ENCODE measurements around the gene ASPG. TPM values are rescaled to one million over a fixed set of nuclear protein-coding genes. Genes with fewer than 3 reads are reported as not detected.

Gene ASPG
- total and polyA plus RNA-seq, 2 donors (not counting 3 experiments of a cell fraction or from before 2014, with no cell fraction given): not detected

- H3K27me3 ChIP-seq (ENCODE audit: control insufficient read depth in 2 of 2, insufficient read depth in 2 of 2, low read length in 2 of 2): peaks cover 26 to 28% of the 10 kb centered on the region in 2 experiments
- no peak overlapping the region for H3K4me2 ChIP-seq (ENCODE audit: insufficient read depth, low read length)
- H3K9me3 ChIP-seq (replicated peaks; ENCODE audit: control insufficient read depth, insufficient read depth, low read length): no peaks in the 10 kb centered on the region
- H3K4me1 ChIP-seq (ENCODE audit: control insufficient read depth, extremely low read depth, insufficient read depth, low read length): no peaks in the 10 kb centered on the region
- H3K36me3 ChIP-seq (ENCODE audit: control insufficient read depth in 2 of 2, extremely low read depth in 1 of 2, insufficient read depth in 2 of 2, low read length in 2 of 2): no peaks in the 10 kb centered on the region
- CTCF ChIA-PET: no interaction called here
- H3K4me3 ChIP-seq (replicated peaks in 1 of 3; ENCODE audit: insufficient read depth in 1 of 3, low read depth in 1 of 3, low read length in 3 of 3): no peak overlapping the region
- no peak for TF ChIP-seq POLR2AphosphoS5 (IDR thresholded peaks at IDR 0.05; ENCODE audit: insufficient read depth, low read depth, low read length)
- TF ChIP-seq EZH2 (IDR thresholded peaks at IDR 0.05; ENCODE audit: borderline replicate concordance, low read depth, low read length, severe bottlenecking): no peak
- no peak for TF ChIP-seq JUN (IDR thresholded peaks at IDR 0.05; ENCODE audit: borderline replicate concordance, insufficient read depth, insufficient read length, low read depth)
- TF ChIP-seq MYC (IDR thresholded peaks at IDR 0.05; ENCODE audit: low read depth, low read length): no peak
- TF ChIP-seq, protein P1, sequence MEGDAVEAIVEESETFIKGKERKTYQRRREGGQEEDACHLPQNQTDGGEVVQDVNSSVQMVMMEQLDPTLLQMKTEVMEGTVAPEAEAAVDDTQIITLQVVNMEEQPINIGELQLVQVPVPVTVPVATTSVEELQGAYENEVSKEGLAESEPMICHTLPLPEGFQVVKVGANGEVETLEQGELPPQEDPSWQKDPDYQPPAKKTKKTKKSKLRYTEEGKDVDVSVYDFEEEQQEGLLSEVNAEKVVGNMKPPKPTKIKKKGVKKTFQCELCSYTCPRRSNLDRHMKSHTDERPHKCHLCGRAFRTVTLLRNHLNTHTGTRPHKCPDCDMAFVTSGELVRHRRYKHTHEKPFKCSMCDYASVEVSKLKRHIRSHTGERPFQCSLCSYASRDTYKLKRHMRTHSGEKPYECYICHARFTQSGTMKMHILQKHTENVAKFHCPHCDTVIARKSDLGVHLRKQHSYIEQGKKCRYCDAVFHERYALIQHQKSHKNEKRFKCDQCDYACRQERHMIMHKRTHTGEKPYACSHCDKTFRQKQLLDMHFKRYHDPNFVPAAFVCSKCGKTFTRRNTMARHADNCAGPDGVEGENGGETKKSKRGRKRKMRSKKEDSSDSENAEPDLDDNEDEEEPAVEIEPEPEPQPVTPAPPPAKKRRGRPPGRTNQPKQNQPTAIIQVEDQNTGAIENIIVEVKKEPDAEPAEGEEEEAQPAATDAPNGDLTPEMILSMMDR (IDR thresholded peaks at IDR 0.05; ENCODE audit: extremely low read depth in 1 of 2, insufficient read depth in 1 of 2, low read depth in 1 of 2, low read length in 2 of 2): no peak
- no peak for TF ChIP-seq POLR2A (IDR thresholded peaks at IDR 0.05; ENCODE audit: low read depth, low read length)
- no peak for TF ChIP-seq MAX (IDR thresholded peaks at IDR 0.05; ENCODE audit: insufficient read depth, insufficient read length)
- no peak for TF ChIP-seq GATA2 (IDR thresholded peaks at IDR 0.05; ENCODE audit: insufficient read depth, insufficient read length, low read depth, low read length)
- no peak for TF ChIP-seq FOS (IDR thresholded peaks at IDR 0.05; ENCODE audit: borderline replicate concordance, insufficient read depth, low read length)
- no peak for DNase-seq (ENCODE audit: low read depth, low spot score)
- H3K79me2 ChIP-seq (ENCODE audit: control insufficient read depth, insufficient read depth, low read length): no peaks in the 10 kb centered on the region
- H3K27ac ChIP-seq (ENCODE audit: insufficient read depth, low read depth, low read length): no peak overlapping the region
- no peak overlapping the region for H3K9ac ChIP-seq (replicated peaks; ENCODE audit: extremely low read depth, insufficient read depth, low read length)
- POLR2A ChIA-PET: no interaction called here
- H2AFZ ChIP-seq (ENCODE audit: low read depth, low read length): no peak overlapping the region
- FAIRE-seq: no peak
- dilution Hi-C loops (cut with MboI; ENCODE audit: extremely low pct_ligation_motif_present, low sequenced_read_pairs): no loop called here
- H4K20me1 ChIP-seq (replicated peaks; ENCODE audit: control insufficient read depth, extremely low read depth, insufficient read depth, low read length): no peaks in the 10 kb centered on the region
- intact Hi-C loops (cut with micrococcal nuclease): no loop called here
- no TSS peak for BruUV-seq (replicated peaks)
- no peaks in the 10 kb centered on the region for H3K9me1 ChIP-seq (replicated peaks; ENCODE audit: control insufficient read depth, extremely low read depth, insufficient read depth, low read length)
Observed at GRCh38 chr14:104115691-104116287, 30.3 kb downstream of the ASPG start.

Data from endothelial cell of umbilical vein (primary cell).